ENCODE measurements around the gene E2F8. TPM values are rescaled to one million over a fixed set of nuclear protein-coding genes. Genes with fewer than 3 reads are reported as not detected.

E2F8 gene
- total RNA-seq (2014; rRNA removed; shearing (Covaris generic)): 3.0 and 5.0 TPM in 2 replicates

GRCh38 chr11:19240420-19241259, at the start of gene E2F8:
TSS of gene E2F8 (minus strand) at chr11:19240945. CDS start at chr11:19240121, 824 bp downstream.

GRCh38 chr11:19201737-19202605, 38.8 kb downstream of the E2F8 start, which contains the start of gene CSRP3:
TSS of gene CSRP3 (minus strand) at chr11:19201983. CDS start at chr11:19192448, 9,535 bp downstream.

Other genes starting within 250 kb of the E2F8 start
- gene MRGPRX2, start 180.2 kb downstream of the E2F8 start, total RNA-seq (2014; rRNA removed; shearing (Covaris generic)): not detected in 2 replicates
- gene ZDHHC13, start 123.8 kb downstream of the E2F8 start, total RNA-seq (2014; rRNA removed; shearing (Covaris generic)): 10.6 and 11.2 TPM in 2 replicates
- gene CSRP3, start 39.0 kb downstream of the E2F8 start, total RNA-seq (2014; rRNA removed; shearing (Covaris generic)): not detected in 2 replicates

Data from A375 (cell line).